ENCODE measurements around the gene ATAD3B.

ATAD3B gene

GRCh38 chr1:1541956-1542765 lies 70.6 kb downstream of the ATAD3B start:
- Mint-ChIP-seq H3K4me1 (ENCODE audit: low read depth) (no peaks in the 10 kb centered on the region), H3K4me3 (no peak overlapping the region), H3K36me3 (ENCODE audit: low read depth) (peaks cover 11% of the 10 kb centered on the region), H3K27me3 (ENCODE audit: low read depth) (no peaks in the 10 kb centered on the region), H3K9me3 (no peaks in the 10 kb centered on the region), H3K27ac (no peak overlapping the region)

- peaks cover 11% of the 10 kb centered on the region for H3K36me3 Mint-ChIP-seq (ENCODE audit: low read depth)
- H3K27me3 Mint-ChIP-seq (ENCODE audit: low read depth): no peaks in the 10 kb centered on the region
- no peak overlapping the region for H3K4me3 Mint-ChIP-seq
- no peaks in the 10 kb centered on the region for H3K9me3 Mint-ChIP-seq
- H3K27ac Mint-ChIP-seq: no peak overlapping the region
- H3K4me1 Mint-ChIP-seq (ENCODE audit: low read depth): no peaks in the 10 kb centered on the region
Measured at GRCh38 chr1:1542766-1543705, 71.5 kb downstream of the ATAD3B start.

- Mint-ChIP-seq H3K4me1 (ENCODE audit: low read depth) (no peaks in the 10 kb centered on the region), H3K36me3 (ENCODE audit: low read depth) (peaks cover 11% of the 10 kb centered on the region), H3K27me3 (ENCODE audit: low read depth) (no peaks in the 10 kb centered on the region), H3K9me3 (no peaks in the 10 kb centered on the region), H3K27ac (no peak overlapping the region), H3K4me3 (no peak overlapping the region)
Measured at GRCh38 chr1:1543706-1544099, 72.1 kb downstream of the ATAD3B start.

GRCh38 chr1:1544544-1544943 lies 73.0 kb downstream of the ATAD3B start:
- H3K27me3 Mint-ChIP-seq (ENCODE audit: low read depth): no peaks in the 10 kb centered on the region
- H3K36me3 Mint-ChIP-seq (ENCODE audit: low read depth): peaks cover 11% of the 10 kb centered on the region
- H3K4me1 Mint-ChIP-seq (ENCODE audit: low read depth): no peaks in the 10 kb centered on the region
- H3K9me3 Mint-ChIP-seq: no peaks in the 10 kb centered on the region
- no peak overlapping the region for H3K27ac Mint-ChIP-seq
- no peak overlapping the region for H3K4me3 Mint-ChIP-seq

All from T-helper 1 cell treated with Interleukin-12 subunit alpha and Interleukin-12 subunit beta and Interleukin-4 antibody, amounts not matched to agents 30 μg/mL and 1 μg/mL, for 36 hours (primary cell).